H9 (cell line): ENCODE measurements around the gene ZBTB20. TPM values are rescaled to one million over a fixed set of nuclear protein-coding genes. Genes with fewer than 3 reads are reported as not detected.

ENCODE experiments used
- DNase-seq: peaks from one replicate; pipeline ENCODE4 v3.0.0-alpha.2; 2017
- H2AFZ ChIP-seq: one replicate; pipeline ENCODE4 v1.6.1; 2013; ENCODE audit warnings: mild to moderate bottlenecking, low read length, control low read depth, moderate library complexity
- H2AK5ac ChIP-seq: 2 replicates; pipeline ENCODE4 v1.6.1; 2013; ENCODE audit warnings: low read length, control low read depth, mixed read lengths; ENCODE audit not compliant: insufficient read length
- H2BK120ac ChIP-seq: one replicate; pipeline ENCODE4 v1.6.1; 2013; ENCODE audit warnings: low read depth, mild to moderate bottlenecking, low read length, control low read depth, inconsistent platforms; ENCODE audit not compliant: poor library complexity, severe bottlenecking
- H2BK12ac ChIP-seq: 2 replicates; pipeline ENCODE4 v1.6.1; 2013; ENCODE audit warnings: low read length, control low read depth, mixed read lengths, low read depth; ENCODE audit not compliant: insufficient read length
- H2BK15ac ChIP-seq: 2 replicates; pipeline ENCODE4 v1.6.1; 2013; ENCODE audit warnings: low read depth, low read length, control low read depth
- H2BK20ac ChIP-seq: one replicate; pipeline ENCODE4 v1.6.1; 2013; ENCODE audit warnings: low read depth, mild to moderate bottlenecking, low read length, control low read depth, inconsistent platforms; ENCODE audit not compliant: poor library complexity, severe bottlenecking
- H2BK5ac ChIP-seq: 2 replicates; pipeline ENCODE4 v1.6.1; 2013; ENCODE audit warnings: low read length, control low read depth, mixed read lengths; ENCODE audit not compliant: insufficient read length
- H3K14ac ChIP-seq: 2 replicates; pipeline ENCODE4 v1.6.1; 2013; ENCODE audit warnings: low read length, control low read depth; ENCODE audit not compliant: insufficient read depth
- H3K18ac ChIP-seq: 2 replicates; pipeline ENCODE4 v1.6.1; 2013; ENCODE audit warnings: low read depth, mild to moderate bottlenecking, mixed read lengths, low read length, control low read depth; ENCODE audit not compliant: insufficient read length
- H3K23ac ChIP-seq: 2 replicates; pipeline ENCODE4 v1.6.1; 2013; ENCODE audit warnings: low read length, control low read depth, mixed read lengths, low read depth; ENCODE audit not compliant: insufficient read length
- H3K23me2 ChIP-seq: 2 replicates; pipeline ENCODE4 v1.6.1; 2013; ENCODE audit warnings: low read depth, mild to moderate bottlenecking, mixed read lengths, low read length, control low read depth; ENCODE audit not compliant: insufficient read length, poor library complexity, severe bottlenecking
- H3K27ac ChIP-seq: 2 replicates; pipeline ENCODE4 v1.5.1; 2013; ENCODE audit warnings: low read length, control low read depth, mixed read lengths, low read depth; ENCODE audit not compliant: insufficient read length
- H3K27me3 ChIP-seq: 2 replicates; pipeline ENCODE4 v1.6.1; 2013; ENCODE audit warnings: low read length, control low read depth, inconsistent platforms; ENCODE audit not compliant: insufficient read depth
- H3K4ac ChIP-seq: 2 replicates; pipeline ENCODE4 v1.6.1; 2013; ENCODE audit warnings: low read depth, mild to moderate bottlenecking, control low read depth, inconsistent platforms, low read length, moderate library complexity
- H3K4me1 ChIP-seq: 2 replicates; pipeline ENCODE4 v1.6.1; 2013; ENCODE audit warnings: low read length, control low read depth, inconsistent platforms; ENCODE audit not compliant: insufficient read depth
- H3K4me2 ChIP-seq: 2 replicates; pipeline ENCODE4 v1.6.1; 2013; ENCODE audit warnings: low read length, control low read depth, mixed read lengths; ENCODE audit not compliant: insufficient read length, insufficient read depth
- H3K56ac ChIP-seq: 2 replicates; pipeline ENCODE4 v1.6.1; 2013; ENCODE audit warnings: low read depth, mild to moderate bottlenecking, mixed read lengths, low read length, control low read depth; ENCODE audit not compliant: insufficient read length
- H3K79me1 ChIP-seq: 2 replicates; pipeline ENCODE4 v1.6.1; 2013; ENCODE audit warnings: low read depth, mild to moderate bottlenecking, moderate library complexity, low read length, control low read depth, inconsistent platforms; ENCODE audit not compliant: insufficient read depth, poor library complexity, severe bottlenecking
- H3K79me2 ChIP-seq: 2 replicates; pipeline ENCODE4 v1.6.1; 2013; ENCODE audit warnings: low read length, control low read depth, inconsistent platforms; ENCODE audit not compliant: insufficient read depth
- H3K9ac ChIP-seq: 2 replicates; pipeline ENCODE4 v1.6.1; 2013; ENCODE audit warnings: low read length, control low read depth, mixed read lengths; ENCODE audit not compliant: insufficient read length; ENCODE audit errors: extremely low read depth
- H3K9me3 ChIP-seq: one replicate; pipeline ENCODE4 v1.6.1; 2013; ENCODE audit warnings: low read depth, low read length, inconsistent platforms; ENCODE audit not compliant: control insufficient read depth
- H3T11ph ChIP-seq: one replicate; pipeline ENCODE4 v1.6.1; 2013; ENCODE audit warnings: mild to moderate bottlenecking, low read length, control low read depth, inconsistent platforms
- H4K20me1 ChIP-seq: one replicate; pipeline ENCODE4 v1.6.1; 2013; ENCODE audit not compliant: control insufficient read depth, insufficient read length, insufficient read depth
- H4K5ac ChIP-seq: 2 replicates; pipeline ENCODE4 v1.6.1; 2013; ENCODE audit warnings: low read depth, mild to moderate bottlenecking, mixed read lengths, low read length, control low read depth; ENCODE audit not compliant: insufficient read length
- H4K8ac ChIP-seq: replicated peaks from 2 replicates; pipeline ENCODE4 v1.6.1; 2013; ENCODE audit warnings: low read length, control low read depth, mixed read lengths, low read depth; ENCODE audit not compliant: insufficient read length
- H4K91ac ChIP-seq: 2 replicates; pipeline ENCODE4 v1.6.1; 2013; ENCODE audit warnings: low read depth, mild to moderate bottlenecking, moderate library complexity, mixed read lengths, low read length, control low read depth; ENCODE audit not compliant: insufficient read length
- H3K27ac Mint-ChIP-seq, 3 experiments: 2 replicates in 2 of 3; 3 replicates in 1 of 3; pipeline ENCODE4 v1.8.0; 2020 to 2021; ENCODE audit warnings: mixed read lengths in 3 of 3, mild to moderate bottlenecking in 1 of 3, moderate library complexity in 1 of 3
- H3K27me3 Mint-ChIP-seq: 2 replicates; pipeline ENCODE4 v1.8.0; 2021; ENCODE audit warnings: low read depth, mild to moderate bottlenecking, moderate library complexity, mixed read lengths
- H3K36me3 Mint-ChIP-seq, 3 experiments: 2 replicates in 2 of 3; 3 replicates in 1 of 3; pipeline ENCODE4 v1.8.0; 2020 to 2021; ENCODE audit warnings: low read depth in 3 of 3, mixed read lengths in 3 of 3; ENCODE audit not compliant: insufficient read depth in 1 of 3
- H3K4me1 Mint-ChIP-seq, 2 experiments: 2 replicates each; pipeline ENCODE4 v1.8.0; 2020; ENCODE audit warnings: mixed read lengths in 2 of 2
- H3K4me3 Mint-ChIP-seq, 2 experiments: 2 replicates in 1 of 2; 3 replicates in 1 of 2; pipeline ENCODE4 v1.8.0; 2020 to 2021; ENCODE audit warnings: mild to moderate bottlenecking in 2 of 2, mixed read lengths in 2 of 2, moderate library complexity in 1 of 2
- H3K9me3 Mint-ChIP-seq, 2 experiments: 2 replicates in 1 of 2; 3 replicates in 1 of 2; pipeline ENCODE4 v1.8.0; 2020; ENCODE audit warnings: mild to moderate bottlenecking in 2 of 2, mixed read lengths in 2 of 2, moderate library complexity in 1 of 2
- CTCF ChIP-seq: fragments of 200-600 bp; sonication (generic); conservative IDR thresholded peaks from 3 replicates; pipeline ENCODE4 v1.8.0; 2021; ENCODE audit warnings: antibody characterized with exemption, mild to moderate bottlenecking
- WGBS: extraction: QIAGEN DNeasy Blood & Tissue Kit; methylation state at CpG from one replicate; pipeline ENCODE4 v1.1.7; 2013; ENCODE audit warnings: missing lambda C conversion rate, low lambda C conversion rate, mixed read lengths; ENCODE audit not compliant: insufficient read length; ENCODE audit errors: extremely low coverage; 5-methylcytosine and 5-hydroxymethylcytosine counted together
- total RNA-seq: library from RNA; stranded (reverse); gene quantifications from 2 replicates; pipeline ENCODE4 v1.2.1, GENCODE V29; 2021

Gene ZBTB20
- total RNA-seq, 1 experiment from 2014 or later = 0.70 TPM

GRCh38 chr3:115151921-115152320 is 4.8 kb upstream of the ZBTB20 start:
- Histone ChIP-seq H3K79me2 (no peaks in the 10 kb centered on the region), H3K4me2 (no peak overlapping the region), H3K27me3 (no peaks in the 10 kb centered on the region), H4K8ac (no peak overlapping the region), H2BK5ac (no peak overlapping the region), H2BK15ac (no peak overlapping the region), H3K79me1 (no peaks in the 10 kb centered on the region), H4K20me1 (no peaks in the 10 kb centered on the region), H2AFZ (no peak overlapping the region), H4K91ac (no peak overlapping the region), H3K4me1 (no peaks in the 10 kb centered on the region), H3K18ac (no peak overlapping the region), H3K23me2 (peaks cover 3% of the 10 kb centered on the region), H3K9me3 (no peaks in the 10 kb centered on the region), H3K56ac (no peak overlapping the region), H3T11ph (no peak overlapping the region), H3K4ac (no peak overlapping the region), H3K27ac (no peak overlapping the region), H3K14ac (no peak overlapping the region), H2BK12ac (no peak overlapping the region), H2BK20ac (no peak overlapping the region), H2BK120ac (no peak overlapping the region), H3K23ac (no peak overlapping the region), H4K5ac (no peak overlapping the region), H2AK5ac (no peak overlapping the region), H3K9ac (no peak overlapping the region)
- H3K27me3 Mint-ChIP-seq = no peaks in the 10 kb centered on the region
- H3K27ac Mint-ChIP-seq = no peak overlapping the region
- H3K4me3 Mint-ChIP-seq = no peak overlapping the region
- H3K9me3 Mint-ChIP-seq = peaks cover under 1 to 6% of the 10 kb centered on the region in 2 experiments; a peak in 4 of 5 replicates
- H3K36me3 Mint-ChIP-seq = peaks cover under 1 to 6% (median under 1%) of the 10 kb centered on the region in 3 experiments; a peak in 4 of 7 replicates
- TF ChIP-seq CTCF = no peak
- peaks cover 19 to 24% of the 10 kb centered on the region in 2 experiments for H3K4me1 Mint-ChIP-seq
- no CpG with 5 or more reads among the region's 2 CpGs for WGBS
- DNase-seq = no peak
